Smooth muscle cell (in vitro differentiated cells): ENCODE measurements around the gene EGLN3. TPM values are rescaled to one million over a fixed set of nuclear protein-coding genes. Genes with fewer than 3 reads are reported as not detected.

Experiments used
- DNase-seq: peaks from one replicate; lab custom pipeline; 2025; ENCODE audit not compliant: unreplicated experiment; lab: John Stamatoyannopoulos, UW
- H2AFZ ChIP-seq: fragments of 200-600 bp; sonication (generic); 2 replicates; pipeline ENCODE4 v1.6.0; 2016; ENCODE audit warnings: antibody characterized with exemption, low read depth, mild to moderate bottlenecking
- H3F3A ChIP-seq: fragments of 200-600 bp; sonication (generic); 2 replicates; pipeline ENCODE4 v1.6.0; 2017; ENCODE audit warnings: antibody characterized with exemption, low read depth
- H3K27ac ChIP-seq: fragments of 200-600 bp; sonication (generic); 2 replicates; pipeline ENCODE4 v1.5.1; 2016; ENCODE audit warnings: low read depth, mild to moderate bottlenecking
- H3K27me3 ChIP-seq: fragments of 200-600 bp; sonication (generic); 2 replicates; pipeline ENCODE4 v1.6.1; 2016; ENCODE audit warnings: low read depth, mild to moderate bottlenecking
- H3K36me3 ChIP-seq: fragments of 200-600 bp; sonication (generic); 2 replicates; pipeline ENCODE4 v1.5.1; 2016; ENCODE audit warnings: low read depth
- H3K4me1 ChIP-seq: fragments of 200-600 bp; sonication (generic); 2 replicates; pipeline ENCODE4 v1.5.1; 2016; ENCODE audit warnings: low read depth
- H3K4me2 ChIP-seq: fragments of 200-600 bp; sonication (generic); 2 replicates; pipeline ENCODE4 v1.6.0; 2016; ENCODE audit warnings: mild to moderate bottlenecking
- H3K4me3 ChIP-seq: fragments of 200-600 bp; sonication (generic); 2 replicates; pipeline ENCODE4 v1.5.1; 2016; ENCODE audit warnings: mild to moderate bottlenecking
- H3K79me2 ChIP-seq: fragments of 200-600 bp; sonication (generic); 2 replicates; pipeline ENCODE4 v1.6.0; 2016; ENCODE audit warnings: low read depth, mild to moderate bottlenecking
- H3K9ac ChIP-seq: fragments of 200-600 bp; sonication (generic); 2 replicates; pipeline ENCODE4 v1.6.0; 2016; ENCODE audit warnings: low read depth
- H3K9me3 ChIP-seq: fragments of 200-600 bp; sonication (generic); replicated peaks from 2 replicates; pipeline ENCODE4 v1.5.1; 2016; ENCODE audit warnings: low read depth
- H4K20me1 ChIP-seq: fragments of 200-600 bp; sonication (generic); 2 replicates; pipeline ENCODE4 v1.6.0; 2016; ENCODE audit warnings: low read depth
- WGBS: methylation state at CpG from one replicate; pipeline ENCODE4 v1.1.7; 2016; ENCODE audit warnings: low lambda C conversion rate; 5-methylcytosine and 5-hydroxymethylcytosine counted together
- polyA plus RNA-seq: library from polyadenylated mRNA; unstranded; fragments of >200 nt; fragmentation: Nextera tagmentation; extraction: Ambion mirVana; gene quantifications from 2 replicates; pipeline ENCODE4 v1.2.1, GENCODE V29; 2016
- total RNA-seq: library from RNA; depleted of rRNA; stranded (reverse); fragments of >200 nt; gene quantifications from 2 replicates; pipeline ENCODE4 v1.2.3, GENCODE V29; 2014
- TF ChIP-seq, protein P1 (sequence below): fragments of 200-600 bp; sonication (generic); IDR thresholded peaks from 2 replicates; pipeline ENCODE4 v1.5.1; 2017; ENCODE audit warnings: borderline replicate concordance, mild to moderate bottlenecking, antibody characterized with exemption; ENCODE audit not compliant: insufficient read depth, poor library complexity, severe bottlenecking

Gene EGLN3
- total and polyA plus RNA-seq, 2 experiments from 2014 or later, result 127 to 146 TPM

GRCh38 chr14:33915682-33916081 lies 35.2 kb downstream of the EGLN3 start:
- H3F3A ChIP-seq, result peaks cover 21% of the 10 kb centered on the region
- no peak overlapping the region for H3K4me2 ChIP-seq
- WGBS, result 93% methylated on average over 7 of the region's 7 CpGs

DNA sequence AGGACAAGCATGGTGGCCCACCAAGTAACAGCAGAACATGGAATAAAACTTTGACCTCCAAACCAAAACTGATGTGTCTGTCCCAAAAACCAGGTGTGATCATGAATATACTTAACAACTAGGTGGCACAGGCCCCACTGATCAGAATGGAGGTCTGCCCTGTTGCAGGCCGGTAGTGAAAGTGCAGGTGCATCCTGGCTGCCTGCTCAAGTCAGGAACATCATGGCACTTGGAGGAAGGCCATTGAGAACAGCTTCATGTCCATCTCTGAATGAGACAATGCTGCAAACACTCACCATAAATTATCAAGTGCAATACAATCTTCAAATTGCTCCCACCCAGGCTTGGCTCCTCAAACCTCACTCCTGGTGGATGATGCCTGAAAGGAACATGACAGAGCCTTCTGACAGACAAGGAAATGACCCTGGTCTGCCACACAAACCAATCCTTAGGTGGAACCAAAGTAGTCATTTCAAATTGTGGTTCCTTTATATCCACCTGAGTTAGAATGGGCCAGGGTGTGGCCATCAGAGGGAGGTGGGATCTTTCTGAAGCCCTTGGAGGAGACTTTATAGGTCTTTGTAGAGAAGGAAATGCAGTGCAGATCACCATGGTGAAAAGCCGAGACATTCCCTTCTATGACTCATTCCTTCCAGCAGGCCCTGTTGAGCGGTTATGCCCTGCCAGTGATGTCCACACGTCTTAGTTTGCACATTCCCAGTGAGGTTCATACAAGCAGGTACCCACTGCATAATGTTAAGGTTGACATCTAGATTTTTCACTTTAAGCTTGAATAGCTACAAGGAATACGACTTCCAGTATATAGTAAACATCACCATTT lies 36.0 kb downstream of the EGLN3 start:
- TF ChIP-seq, protein P1, sequence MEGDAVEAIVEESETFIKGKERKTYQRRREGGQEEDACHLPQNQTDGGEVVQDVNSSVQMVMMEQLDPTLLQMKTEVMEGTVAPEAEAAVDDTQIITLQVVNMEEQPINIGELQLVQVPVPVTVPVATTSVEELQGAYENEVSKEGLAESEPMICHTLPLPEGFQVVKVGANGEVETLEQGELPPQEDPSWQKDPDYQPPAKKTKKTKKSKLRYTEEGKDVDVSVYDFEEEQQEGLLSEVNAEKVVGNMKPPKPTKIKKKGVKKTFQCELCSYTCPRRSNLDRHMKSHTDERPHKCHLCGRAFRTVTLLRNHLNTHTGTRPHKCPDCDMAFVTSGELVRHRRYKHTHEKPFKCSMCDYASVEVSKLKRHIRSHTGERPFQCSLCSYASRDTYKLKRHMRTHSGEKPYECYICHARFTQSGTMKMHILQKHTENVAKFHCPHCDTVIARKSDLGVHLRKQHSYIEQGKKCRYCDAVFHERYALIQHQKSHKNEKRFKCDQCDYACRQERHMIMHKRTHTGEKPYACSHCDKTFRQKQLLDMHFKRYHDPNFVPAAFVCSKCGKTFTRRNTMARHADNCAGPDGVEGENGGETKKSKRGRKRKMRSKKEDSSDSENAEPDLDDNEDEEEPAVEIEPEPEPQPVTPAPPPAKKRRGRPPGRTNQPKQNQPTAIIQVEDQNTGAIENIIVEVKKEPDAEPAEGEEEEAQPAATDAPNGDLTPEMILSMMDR, result no peak
- H3F3A ChIP-seq, result peaks cover 21% of the 10 kb centered on the region
- no peaks in the 10 kb centered on the region for H3K27me3 ChIP-seq
- peaks cover 6% of the 10 kb centered on the region for H3K4me1 ChIP-seq
- DNase-seq, result no peak
- no peaks in the 10 kb centered on the region for H3K9me3 ChIP-seq
- no peak overlapping the region for H3K9ac ChIP-seq
- H4K20me1 ChIP-seq, result no peaks in the 10 kb centered on the region
- H2AFZ ChIP-seq, result no peak overlapping the region
- peak overlapping the region; percentile 45 for H3K27ac ChIP-seq
- H3K4me3 ChIP-seq, result no peak overlapping the region
- 36% methylated on average over 5 of the region's 5 CpGs for WGBS
- H3K36me3 ChIP-seq, result no peaks in the 10 kb centered on the region
- peak overlapping the region; percentile 2 for H3K4me2 ChIP-seq
- no peaks in the 10 kb centered on the region for H3K79me2 ChIP-seq

More at GRCh38 chr14:33915682-33916081, 35.2 kb downstream of the EGLN3 start:
- Histone ChIP-seq H3K4me3 (no peak overlapping the region), H4K20me1 (no peaks in the 10 kb centered on the region), H3K9me3 (no peaks in the 10 kb centered on the region), H3K27ac (peak overlapping the region; percentile 45), H3K9ac (no peak overlapping the region), H3K27me3 (no peaks in the 10 kb centered on the region), H2AFZ (no peak overlapping the region), H3K4me1 (peaks cover 6% of the 10 kb centered on the region), H3K79me2 (no peaks in the 10 kb centered on the region), H3K36me3 (no peaks in the 10 kb centered on the region)
- DNase-seq, result no peak
- TF ChIP-seq, protein P1, result no peak

GRCh38 chr14:33911046-33911445 lies 39.8 kb downstream of the EGLN3 start:
- Histone ChIP-seq H3K27me3 (no peaks in the 10 kb centered on the region), H3K27ac (no peak overlapping the region), H4K20me1 (no peaks in the 10 kb centered on the region), H3K79me2 (no peaks in the 10 kb centered on the region), H2AFZ (no peak overlapping the region), H3K36me3 (no peaks in the 10 kb centered on the region), H3K4me1 (peaks cover 7% of the 10 kb centered on the region), H3K9ac (no peak overlapping the region), H3K4me2 (no peak overlapping the region), H3K9me3 (no peaks in the 10 kb centered on the region), H3K4me3 (no peak overlapping the region), H3F3A (no peaks in the 10 kb centered on the region)
- 95% methylated on average over 6 of the region's 6 CpGs for WGBS
- TF ChIP-seq, protein P1, result no peak
- DNase-seq, result no peak
